VCaP (cell line): ENCODE results near the gene RMND1.

Experiments
- H3K27ac ChIP-seq: fragments of 450-650 bp; 2 replicates; pipeline ENCODE4 v1.5.1; 2017
- TF ChIP-seq, protein P1 (sequence below): fragments of 450-650 bp; conservative IDR thresholded peaks from 2 replicates; pipeline ENCODE4 v1.5.1; 2017; ENCODE audit warnings: mild to moderate bottlenecking, moderate library complexity

Gene RMND1

DNA sequence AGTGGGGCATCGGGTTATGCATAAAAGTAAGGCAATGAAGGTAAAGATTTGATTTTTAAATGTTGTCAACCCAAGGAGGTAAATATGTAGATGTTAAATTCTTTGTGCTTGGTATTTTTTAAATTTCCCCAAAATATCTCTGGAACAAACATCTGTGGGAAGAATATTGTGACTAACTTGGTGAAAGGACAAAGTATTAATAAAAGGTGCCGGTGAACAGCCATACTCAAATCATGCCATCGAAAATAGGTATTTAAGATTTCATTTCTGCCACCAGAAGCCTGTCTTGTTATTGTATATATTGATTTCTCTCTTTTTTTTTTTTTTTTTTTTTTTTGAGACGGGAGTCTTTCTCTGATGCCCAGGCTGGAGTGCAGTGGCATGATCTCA lies 48.0 kb downstream of the RMND1 start:
- H3K27ac ChIP-seq: no peak overlapping the region
- TF ChIP-seq, protein P1, sequence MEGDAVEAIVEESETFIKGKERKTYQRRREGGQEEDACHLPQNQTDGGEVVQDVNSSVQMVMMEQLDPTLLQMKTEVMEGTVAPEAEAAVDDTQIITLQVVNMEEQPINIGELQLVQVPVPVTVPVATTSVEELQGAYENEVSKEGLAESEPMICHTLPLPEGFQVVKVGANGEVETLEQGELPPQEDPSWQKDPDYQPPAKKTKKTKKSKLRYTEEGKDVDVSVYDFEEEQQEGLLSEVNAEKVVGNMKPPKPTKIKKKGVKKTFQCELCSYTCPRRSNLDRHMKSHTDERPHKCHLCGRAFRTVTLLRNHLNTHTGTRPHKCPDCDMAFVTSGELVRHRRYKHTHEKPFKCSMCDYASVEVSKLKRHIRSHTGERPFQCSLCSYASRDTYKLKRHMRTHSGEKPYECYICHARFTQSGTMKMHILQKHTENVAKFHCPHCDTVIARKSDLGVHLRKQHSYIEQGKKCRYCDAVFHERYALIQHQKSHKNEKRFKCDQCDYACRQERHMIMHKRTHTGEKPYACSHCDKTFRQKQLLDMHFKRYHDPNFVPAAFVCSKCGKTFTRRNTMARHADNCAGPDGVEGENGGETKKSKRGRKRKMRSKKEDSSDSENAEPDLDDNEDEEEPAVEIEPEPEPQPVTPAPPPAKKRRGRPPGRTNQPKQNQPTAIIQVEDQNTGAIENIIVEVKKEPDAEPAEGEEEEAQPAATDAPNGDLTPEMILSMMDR: no peak

- H3K27ac ChIP-seq: no peak overlapping the region
- TF ChIP-seq, protein P1: no peak
These were observed 49.7 kb downstream of the RMND1 start for GRCh38 chr6:151402228-151402627.

DNA sequence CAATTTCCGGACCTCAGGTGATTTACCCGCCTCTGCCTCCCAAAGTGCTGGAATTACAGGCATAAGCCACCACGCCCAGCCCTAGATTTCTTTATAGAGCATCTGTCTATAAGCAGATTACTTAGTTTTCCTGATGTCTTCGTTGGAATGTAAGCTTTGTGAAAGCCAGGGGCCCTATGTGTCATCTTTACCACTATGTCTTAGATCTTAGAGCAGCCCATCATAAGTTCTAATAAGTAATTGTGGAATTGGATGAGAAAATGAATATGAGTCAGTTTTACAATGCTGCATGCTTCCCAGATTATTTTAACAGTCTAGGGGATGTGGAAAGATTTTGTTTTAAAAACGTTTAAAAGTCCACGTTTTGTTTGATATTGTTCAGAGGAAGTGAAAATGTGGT lies 51.5 kb downstream of the RMND1 start:
- TF ChIP-seq, protein P1: no peak
- no peak overlapping the region for H3K27ac ChIP-seq

GRCh38 chr6:151399679-151400078 lies 52.2 kb downstream of the RMND1 start:
- no peak overlapping the region for H3K27ac ChIP-seq

GRCh38 chr6:151393410-151393809 lies 58.5 kb downstream of the RMND1 start:
- peak overlapping the region; percentile 99 for H3K27ac ChIP-seq
- TF ChIP-seq, protein P1: no peak

More at GRCh38 chr6:151399679-151400078, 52.2 kb downstream of the RMND1 start:
- TF ChIP-seq, protein P1: no peak

- H3K27ac ChIP-seq: peak overlapping the region; percentile 99
- TF ChIP-seq, protein P1: no peak
These were observed 59.5 kb downstream of the RMND1 start for GRCh38 chr6:151392427-151392826.

DNA sequence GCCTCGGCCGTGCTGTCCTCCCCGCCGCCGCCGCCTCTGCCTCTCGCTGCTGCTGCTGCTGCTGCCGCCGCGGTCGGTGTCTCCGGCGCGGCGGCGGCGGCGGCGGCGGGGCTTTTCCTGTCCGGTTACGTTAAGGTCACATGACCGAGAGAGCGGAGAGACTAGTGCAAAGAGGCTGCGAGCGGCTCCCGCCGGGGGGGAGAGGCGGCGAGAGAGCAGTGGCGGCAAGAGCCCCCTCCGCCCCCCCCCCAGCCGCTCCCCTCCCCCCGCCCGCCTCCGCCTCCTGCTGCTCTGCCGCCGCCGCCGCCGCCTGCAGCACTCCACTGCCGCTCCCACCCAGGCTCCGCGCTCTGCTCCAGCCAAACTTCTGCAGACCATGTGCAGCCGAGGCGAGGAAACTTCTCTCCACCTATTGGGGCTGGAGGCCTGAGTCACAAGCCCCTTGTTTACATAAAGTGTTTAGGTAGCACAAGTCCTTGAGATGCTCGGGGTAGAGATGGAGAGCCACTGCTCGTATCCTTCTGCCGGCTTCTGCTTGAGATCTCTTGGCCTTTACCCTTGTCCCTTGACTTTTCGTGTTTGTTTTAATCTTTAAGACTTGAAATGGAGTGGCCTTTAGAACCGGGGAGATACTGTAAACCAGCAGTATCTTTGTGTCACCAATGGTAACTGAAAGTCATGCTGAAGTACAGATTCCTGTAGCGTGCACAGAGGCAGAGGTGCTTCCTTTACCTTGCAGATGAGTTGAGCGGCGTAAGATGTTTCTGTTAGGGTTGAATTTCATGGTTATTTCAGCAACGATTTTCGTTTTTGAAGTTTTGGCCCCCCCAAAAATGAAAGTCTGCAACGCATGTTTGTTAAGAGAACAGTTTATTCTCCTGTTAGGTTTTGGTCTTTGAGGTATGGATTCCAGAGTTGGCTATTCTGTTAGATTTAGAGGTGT lies 60.2 kb downstream of the RMND1 start, which contains the start of gene ZBTB2:
Gene ZBTB2 (minus strand): TSS at position 89 of the 943 bp plus-strand sequence. CDS start 17,922 bp downstream, outside the sequence.
- TF ChIP-seq, protein P1: no peak

More for the DNA sequence above, 60.2 kb downstream of the RMND1 start, which contains the start of gene ZBTB2:
- peak within 1 kb of the TSS; percentile 99 for H3K27ac ChIP-seq
